ENCODE results near the gene RBFA.

The RBFA gene

GRCh38 chr18:80076379-80076778, 42.1 kb downstream of the RBFA start:
- no peak for TF ChIP-seq CTCF (IDR thresholded peaks at IDR 0.05; ENCODE audit: control extremely low read depth, extremely low read depth, low read depth, missing control alignments)
- DNase-seq (ENCODE audit: extremely low spot score): no peak
- ChIA-PET POLR2A (no interaction called here), CTCF (no interaction called here)

GRCh38 chr18:80077873-80078272, 43.6 kb downstream of the RBFA start:
- CTCF ChIA-PET: interaction anchor here (1.9 kb wide), 1 partner anchor 11 kb away, joined by 5 read pairs; no protein-coding TSS in a partner anchor
- POLR2A ChIA-PET: no interaction called here
- DNase-seq (ENCODE audit: extremely low spot score): no peak
- TF ChIP-seq CTCF (IDR thresholded peaks at IDR 0.05; ENCODE audit: control extremely low read depth, extremely low read depth, low read depth, missing control alignments): no peak
